Fibroblast of skin of right quadriceps (primary cell): ENCODE results near the gene TBX15.
"Not testable (repeated sequence)": the region's sequence is repeated elsewhere in the genome, so short reads cannot be mapped to it uniquely, and the experiment has no call there.

Experiments used
- DNase-seq: peaks from one replicate; pipeline ENCODE4 v3.0.0-alpha.2; 2013

The TBX15 gene

DNA sequence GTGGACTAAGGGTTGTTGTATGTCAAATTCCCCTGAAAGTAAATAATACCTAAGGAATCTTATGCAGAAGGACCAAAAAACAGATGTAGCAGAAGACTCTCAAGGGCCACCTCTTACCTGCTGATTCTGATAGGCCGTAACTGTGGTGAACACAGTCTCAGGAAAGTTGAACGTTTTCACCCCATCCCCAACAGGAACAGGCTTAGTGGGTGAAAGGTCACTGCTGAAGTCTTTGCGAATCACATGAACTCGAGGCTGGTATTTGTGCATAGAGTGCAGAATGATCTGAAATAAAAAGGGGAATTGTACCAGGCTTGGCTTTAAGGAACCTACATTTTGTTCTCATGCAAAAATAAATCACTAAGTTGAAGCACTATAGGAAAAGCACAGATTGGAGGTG, 64.8 kb downstream of the TBX15 start:
- no peak for DNase-seq

DNA sequence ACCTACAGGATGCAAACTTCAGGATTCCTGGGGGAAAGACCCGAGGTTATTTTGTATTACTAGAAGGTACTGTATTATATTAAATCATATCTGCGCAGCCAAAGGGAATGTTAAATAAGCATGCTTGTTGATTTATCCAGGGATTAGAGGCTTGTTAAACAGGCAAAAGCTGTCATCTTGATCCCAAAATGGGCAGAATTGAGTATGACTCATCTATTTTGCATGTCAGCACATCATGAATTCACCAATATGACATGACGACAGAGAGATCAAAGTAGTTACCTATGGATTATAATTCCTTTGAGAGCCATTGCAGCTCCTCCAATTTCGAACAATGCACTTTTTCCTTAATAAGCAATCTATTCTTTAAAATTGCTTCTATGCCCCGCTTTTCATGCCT, 66.1 kb downstream of the TBX15 start:
- peak; percentile 40 for DNase-seq

DNA sequence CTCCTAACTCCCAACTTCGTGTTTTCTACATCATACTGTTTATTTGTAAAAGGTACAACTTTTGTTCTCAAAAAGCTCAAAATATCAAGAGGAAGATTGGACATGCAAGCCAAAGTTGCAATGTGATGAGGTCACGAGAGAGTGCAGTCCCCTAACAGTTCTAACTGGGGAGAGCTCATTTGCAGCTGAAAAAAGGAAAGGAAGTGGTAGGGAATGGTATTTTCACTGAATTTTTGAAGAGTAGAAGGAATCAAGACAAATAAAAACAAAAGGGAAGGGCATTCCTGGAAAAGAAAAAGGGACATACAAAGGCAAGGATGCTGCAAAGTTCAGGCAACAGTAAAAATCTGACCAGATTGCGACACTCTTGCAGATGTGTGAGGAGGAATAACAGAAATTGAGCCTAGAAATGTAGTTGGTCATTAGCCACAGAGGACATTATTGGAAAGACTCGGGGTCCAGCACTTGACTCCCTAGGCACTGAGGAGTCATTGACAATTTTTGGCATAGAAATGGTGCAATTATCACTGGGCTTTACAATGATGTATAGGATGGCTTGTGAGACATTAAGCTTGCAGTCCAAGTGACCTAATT, 67.9 kb downstream of the TBX15 start:
- no peak for DNase-seq

DNA sequence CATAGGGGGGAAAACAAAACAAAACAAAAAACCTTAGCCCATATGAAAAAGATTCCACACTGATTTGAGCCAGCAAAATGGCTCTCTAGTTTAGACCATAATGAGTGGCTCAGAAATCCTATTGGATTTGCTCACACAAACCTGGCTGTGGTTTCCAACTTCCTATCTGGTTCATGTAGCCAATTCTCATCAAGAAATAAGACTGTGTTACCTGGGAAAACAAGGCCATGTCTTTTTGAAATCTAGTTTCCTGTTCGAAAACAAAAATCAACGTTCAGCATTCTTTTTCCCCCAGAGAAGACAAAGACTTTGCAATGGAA, 69.2 kb downstream of the TBX15 start:
- DNase-seq = no peak

DNA sequence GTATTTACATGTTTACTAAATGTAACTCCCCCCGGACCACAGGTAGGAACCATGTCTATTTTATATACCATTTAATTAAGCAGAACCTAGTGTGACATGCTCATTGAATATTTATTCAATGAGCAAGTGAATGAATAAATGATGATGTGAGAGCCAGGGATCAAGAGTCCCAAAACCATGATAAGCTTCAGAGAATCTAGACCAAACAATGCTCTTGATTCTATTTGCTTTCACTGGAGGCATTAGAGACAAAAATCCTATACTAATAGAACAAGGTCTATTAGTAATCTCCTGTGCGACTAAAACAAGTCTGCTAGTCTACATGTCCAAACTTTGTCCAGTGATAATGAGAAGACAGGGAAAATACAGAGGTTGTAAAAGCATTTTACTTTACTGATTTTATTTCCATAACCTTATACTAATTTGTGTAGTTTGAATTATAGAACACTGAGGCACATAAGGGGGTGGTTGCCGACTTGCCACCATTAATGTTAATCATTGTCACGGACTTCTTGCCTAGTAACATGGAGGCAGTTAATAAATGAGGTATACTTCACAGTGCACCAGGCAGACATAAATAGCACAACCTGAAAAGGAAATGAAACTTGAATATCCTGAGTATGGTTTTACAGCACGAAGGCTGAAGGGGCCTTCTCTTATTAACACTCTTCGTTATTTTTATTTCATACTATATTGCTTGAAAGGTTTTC, 69.8 kb downstream of the TBX15 start:
- no peak for DNase-seq

DNA sequence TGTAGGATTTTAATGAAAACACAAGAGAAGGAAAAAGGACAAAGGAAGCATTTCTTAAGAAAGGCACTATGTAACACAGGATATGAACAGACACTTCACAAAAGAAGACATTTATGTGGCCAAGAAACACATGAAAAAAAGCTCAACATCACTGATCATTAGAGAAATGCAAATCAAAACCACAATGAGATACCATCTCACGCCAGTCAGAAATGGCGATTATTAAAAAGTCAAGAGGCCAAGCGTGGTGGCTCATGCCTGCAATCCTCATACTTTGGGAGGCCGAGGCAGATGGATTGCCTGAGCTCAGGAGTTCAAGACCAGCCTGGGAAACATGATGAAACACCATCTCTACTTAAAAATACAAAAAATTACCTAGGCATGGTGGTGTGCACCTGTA, 71.8 kb downstream of the TBX15 start:
- DNase-seq = not testable (repeated sequence)

DNA sequence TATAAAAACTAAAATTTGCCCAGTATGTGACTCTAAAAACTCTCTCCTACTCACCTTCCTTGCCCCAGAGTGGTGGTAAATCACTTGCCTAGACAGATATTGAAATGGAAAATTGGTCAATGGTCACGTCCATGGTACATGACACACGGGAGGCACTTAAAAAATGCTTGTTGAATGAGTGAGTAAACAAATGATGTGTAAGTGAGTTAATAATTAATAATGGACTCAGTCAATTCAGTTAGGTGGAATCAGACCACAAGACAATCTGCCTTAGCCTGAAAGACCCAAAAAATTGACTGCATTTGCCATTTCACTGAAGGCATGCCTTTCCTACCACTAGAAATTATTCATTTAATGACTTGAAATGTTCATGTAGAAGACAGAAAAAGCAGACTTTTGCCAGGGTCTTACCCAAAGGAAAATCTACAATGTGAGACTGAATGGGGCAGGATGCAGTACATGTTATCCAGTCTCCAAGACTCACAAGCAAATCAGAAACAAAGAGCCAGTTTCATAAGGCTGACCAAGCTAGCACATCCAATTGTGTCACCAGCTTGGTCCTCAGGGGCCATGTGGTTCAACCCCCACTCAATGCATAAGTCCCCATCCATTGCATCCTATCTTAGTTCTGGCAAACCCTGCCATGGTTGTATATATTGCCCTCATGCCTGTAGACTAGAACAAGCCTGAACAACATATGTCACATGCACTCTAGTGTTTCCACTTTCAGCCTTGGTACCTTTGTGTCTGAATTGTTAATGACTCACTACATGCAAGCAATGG, 73.6 kb downstream of the TBX15 start:
- no peak for DNase-seq

DNA sequence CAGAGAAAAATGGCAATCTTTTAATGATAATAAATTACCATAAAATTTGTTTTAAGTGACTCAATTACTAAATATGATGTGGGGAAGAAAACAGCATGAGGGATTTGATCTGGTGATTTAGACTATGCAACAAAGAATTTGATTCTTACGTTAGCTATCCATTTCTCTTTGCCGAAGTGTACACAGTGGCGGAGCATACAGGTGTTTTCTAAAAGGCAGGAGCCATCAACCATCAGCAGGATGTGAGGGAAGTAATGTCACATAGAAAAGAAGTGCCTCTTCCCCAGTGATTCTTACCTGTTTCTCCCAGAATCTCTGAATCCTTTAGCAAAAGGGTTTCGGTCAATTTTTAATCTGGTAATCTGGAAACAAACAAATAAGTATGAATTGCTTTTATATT, 74.3 kb downstream of the TBX15 start:
- no peak for DNase-seq

DNA sequence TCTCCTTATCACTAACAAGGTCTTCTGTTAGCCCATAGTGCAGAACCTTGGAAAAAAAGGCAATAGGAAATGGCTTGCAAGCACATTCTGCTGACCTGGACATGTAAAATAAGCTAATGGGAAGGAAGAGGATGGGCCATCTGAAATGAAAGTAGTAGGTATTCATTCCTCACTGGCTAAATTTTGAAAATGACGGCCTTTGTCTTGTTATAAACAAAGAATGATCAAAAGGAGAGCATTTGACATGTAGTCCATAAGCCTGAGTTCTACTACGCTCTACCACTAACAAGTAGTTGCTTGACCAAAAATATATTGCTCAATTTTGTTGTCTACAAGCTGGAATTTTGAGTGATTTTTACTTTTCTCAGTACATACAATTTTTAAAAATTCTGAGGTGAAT, 75.6 kb downstream of the TBX15 start:
- DNase-seq = no peak

DNA sequence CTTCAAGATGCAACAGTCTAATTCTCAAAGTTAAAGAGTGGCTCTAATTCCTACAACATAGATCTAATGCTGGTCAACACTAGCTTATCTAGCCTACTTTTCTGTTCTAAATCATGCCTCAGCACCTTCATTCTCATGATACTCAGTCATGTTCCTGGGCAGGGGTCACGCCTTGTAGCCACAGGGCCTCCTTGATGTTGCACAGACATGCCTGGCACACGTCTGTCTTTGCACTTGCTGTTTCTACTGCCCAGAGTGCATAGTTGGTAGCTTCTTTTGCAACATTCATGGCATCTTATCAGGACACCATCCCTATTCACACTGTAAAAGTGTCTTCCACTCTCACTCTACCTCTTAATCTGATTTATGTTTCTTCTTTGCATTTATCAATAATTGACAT, 76.6 kb downstream of the TBX15 start:
- no peak for DNase-seq

DNA sequence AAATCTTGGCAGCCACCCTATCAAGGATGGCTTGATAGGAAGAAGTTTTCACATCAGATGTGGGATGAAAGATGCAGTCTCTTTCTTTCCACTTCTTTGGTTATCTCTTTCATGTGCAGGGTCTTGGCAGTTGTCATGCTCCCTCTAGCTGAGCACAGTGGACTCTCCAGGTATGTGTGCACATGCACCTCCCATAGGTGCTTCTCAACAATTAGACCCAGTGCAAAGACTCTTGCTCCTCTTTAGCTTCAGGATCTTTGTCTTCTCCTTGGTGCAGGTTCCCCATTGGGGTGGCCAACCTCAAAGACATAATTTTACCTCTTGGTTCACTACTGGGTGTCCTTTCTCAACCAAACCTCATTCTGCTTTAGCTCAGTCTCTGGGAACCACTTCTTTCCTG, 80.7 kb downstream of the TBX15 start:
- DNase-seq = no peak

DNA sequence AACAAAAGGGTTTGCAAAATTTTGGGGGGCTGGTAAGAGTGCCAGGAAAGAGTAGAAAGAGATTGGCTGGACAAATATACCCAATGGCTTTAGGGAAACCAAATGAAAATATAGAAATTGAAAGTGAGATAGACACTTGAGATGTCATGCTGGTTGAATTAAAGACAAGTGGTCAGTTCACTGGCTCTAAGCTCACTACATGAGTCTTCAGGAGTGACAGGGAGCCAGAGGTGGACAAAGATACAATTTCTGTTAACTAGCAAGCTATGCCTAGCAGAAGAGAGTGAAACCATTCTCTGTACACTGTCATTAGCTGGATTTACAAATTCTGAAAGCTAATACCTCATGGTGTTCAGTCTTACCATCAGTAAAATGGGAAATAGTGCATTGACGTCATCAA, 82.5 kb downstream of the TBX15 start:
- DNase-seq = no peak

DNA sequence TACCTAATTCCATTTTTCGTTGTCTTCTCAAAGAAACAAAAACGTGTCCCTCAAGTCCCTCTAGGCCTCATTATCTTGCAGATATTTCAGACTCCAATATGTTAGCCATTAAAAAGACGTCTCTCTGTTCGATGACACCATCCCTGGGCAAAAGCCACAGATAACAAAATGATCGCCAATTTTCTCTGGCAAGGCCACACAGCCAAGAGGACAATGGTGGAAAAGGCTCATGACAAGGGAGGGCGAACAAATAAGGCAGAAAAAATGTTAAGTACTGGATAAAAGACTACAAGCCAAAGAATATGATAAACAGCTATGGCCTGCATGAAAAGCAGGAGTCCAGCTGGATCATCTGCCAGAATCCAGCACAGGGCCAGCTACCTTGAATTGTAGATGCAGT, 82.9 kb downstream of the TBX15 start:
- DNase-seq = no peak

DNA sequence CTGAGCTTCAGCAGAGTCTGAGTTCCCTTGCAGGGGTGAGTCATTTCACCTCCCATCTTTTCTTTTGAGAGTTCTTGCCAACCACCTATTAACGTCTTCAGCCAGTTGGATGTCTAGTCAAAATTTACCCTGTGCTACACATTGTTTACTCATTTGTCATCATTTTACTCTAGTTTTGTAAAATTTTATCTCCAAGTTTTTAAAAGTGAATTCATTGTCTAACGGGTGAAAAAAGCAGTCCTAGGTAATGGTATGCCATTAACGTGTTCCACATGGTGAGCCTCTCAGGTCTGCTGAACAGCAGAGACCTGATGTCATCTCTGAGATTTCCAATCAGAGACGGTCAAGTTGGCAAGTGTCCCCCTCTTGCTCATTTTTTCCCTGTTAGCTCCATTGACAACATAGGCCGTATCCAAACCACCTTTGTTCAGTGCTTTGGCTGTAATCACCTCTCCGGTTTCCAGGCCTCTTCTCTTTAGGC, 85.4 kb downstream of the TBX15 start:
- DNase-seq = peak; percentile 78

DNA sequence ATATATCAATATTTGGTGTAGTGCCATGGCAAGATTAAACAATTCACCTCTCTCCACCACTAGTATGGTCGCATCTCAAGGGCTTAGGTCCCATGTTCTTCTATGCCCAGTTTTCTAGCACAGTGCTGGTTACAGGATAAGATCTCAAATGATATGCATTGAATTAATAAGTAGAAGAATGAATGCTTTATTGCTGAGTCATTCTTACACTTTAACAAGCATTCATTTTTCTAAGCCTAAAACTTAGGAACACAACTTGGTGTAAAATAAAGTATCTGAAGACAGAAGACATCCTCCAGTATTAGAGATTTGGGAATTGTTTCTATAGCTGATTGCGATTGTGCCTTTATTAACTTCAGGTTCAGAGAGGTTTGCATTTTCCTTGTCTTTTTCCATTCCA, 85.8 kb downstream of the TBX15 start:
- DNase-seq = no peak

DNA sequence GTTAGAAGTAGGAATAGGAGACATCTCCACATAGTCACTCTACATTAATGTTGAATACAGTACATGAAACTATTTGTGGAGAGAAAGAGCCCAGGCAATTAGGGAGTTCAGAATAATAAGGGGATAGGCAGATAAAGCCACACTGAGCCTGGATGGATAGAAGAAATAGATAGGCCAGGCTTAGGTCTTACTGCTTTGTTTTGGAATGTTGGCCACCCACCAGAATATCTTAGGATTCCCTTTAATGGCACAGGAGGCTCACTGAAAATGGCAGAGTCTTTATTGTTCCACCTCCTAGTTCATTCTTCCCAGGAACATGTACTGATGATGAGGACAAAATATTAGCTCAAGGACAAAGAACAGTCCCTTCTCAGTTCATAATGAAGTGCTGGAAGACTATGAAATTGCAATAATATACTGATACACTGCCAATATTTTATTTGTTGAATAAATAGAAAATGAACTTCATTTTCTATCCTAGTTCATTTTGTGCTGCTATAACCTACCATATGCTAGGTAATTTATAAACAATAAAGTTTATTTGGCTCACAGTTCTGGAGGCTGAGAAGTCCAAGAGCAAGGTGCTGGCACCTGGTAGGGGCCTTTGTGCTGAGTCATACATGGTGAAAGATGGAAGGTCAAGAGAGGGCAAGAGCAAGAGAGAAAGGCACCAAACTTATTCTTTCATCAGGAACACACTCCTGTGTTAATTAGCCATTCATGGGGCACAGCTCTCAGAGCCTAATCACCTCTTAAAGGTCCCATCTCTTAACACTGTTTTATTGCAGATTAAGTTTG, 87.3 kb downstream of the TBX15 start:
- DNase-seq = no peak

DNA sequence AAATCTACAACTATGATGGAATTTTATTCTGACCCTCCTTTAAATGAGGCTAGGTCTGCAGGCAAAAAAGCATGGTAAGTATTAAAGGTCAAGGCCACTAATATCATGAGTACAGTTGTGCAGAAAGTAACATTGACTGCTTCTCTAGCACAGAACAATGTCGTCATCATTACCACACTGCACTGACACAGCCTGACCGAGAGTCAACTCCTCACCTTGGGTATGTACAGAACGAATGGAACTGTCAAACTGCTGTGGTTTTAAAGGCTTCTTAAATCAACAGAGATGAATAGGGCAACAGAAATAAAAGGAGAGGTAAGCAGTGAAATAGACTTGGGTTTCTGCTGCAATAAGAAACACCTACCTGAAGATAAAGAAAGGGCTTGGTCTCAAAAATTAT, 88.8 kb downstream of the TBX15 start:
- no peak for DNase-seq

DNA sequence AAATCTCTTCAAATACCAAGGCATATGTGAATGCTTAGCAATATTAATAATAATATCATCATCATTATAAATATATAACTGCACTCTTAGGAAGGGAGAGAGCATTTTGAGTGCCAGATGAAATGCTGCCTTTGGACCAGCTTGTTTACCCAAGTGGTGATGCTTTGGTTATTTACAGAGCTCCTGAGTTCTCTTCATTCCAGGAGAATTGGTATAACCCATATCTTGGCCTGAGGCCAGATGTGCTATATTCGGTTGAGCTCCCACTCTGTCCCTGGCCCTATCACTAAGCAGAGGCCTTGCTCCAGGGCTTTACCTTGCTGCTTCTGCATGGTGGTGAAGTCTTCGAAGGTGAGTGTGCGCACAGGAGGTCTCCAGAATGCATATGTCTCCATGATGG, 89.4 kb downstream of the TBX15 start:
- no peak for DNase-seq

DNA sequence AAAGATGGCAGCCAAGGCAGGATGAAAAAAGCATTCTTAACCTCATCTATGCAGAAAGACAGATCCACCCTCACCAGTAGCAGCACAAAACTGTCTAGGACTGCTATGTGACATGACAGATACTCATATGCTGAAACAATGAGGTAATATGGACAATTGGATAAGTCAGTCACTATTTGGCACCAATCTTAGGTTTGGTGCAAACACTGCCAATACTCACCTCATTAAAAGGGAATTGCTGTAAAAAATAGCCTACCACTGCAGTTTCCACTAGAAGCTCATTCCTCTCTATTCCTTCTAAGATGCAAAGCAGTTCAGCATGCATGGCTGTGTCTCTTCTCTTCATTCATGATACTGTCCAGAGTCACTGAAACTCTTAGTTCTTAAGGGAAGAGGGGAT, 91.7 kb downstream of the TBX15 start:
- no peak for DNase-seq

DNA sequence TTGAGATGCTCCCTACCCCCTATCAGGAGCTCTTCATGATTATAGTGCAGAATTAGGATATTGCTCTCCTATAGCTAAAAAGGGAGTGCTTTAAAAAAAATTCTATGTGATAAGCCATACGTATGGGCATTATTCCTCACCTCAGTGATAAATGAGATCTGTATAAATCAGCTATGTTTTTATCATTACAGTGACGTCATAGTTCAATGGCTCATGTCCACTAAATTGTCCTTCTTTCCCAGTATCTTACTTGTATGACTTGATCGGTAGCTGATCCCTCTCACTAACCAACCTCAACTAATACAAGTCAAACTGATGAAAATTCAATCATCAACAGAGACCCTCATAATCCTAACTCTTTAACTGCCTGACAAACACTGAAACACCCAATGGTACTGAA, 93.3 kb downstream of the TBX15 start:
- DNase-seq = no peak

DNA sequence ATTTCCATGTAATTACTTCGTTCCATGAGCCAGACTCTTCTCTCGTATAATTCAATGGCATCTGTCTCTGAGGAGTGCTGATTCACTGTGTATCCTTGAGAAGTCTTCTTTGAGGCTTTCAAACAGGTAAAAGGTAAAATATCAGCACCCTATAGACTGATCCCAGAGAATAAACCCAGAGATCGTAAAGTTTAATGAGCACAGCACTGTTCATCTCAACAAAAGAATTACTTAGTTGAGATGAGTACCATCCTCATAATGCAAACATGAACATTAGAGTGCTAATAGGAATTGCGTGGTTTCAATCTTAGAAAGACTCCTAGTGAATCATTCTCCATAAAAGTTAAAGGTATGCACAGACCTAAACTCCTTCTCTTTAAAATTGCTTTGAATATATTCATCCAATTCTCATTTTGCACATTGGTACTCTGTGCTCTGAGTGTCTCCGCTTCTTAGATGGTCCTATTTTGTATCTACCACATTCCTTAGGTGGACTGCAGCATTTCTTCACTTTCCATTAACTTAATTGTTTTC, 97.2 kb downstream of the TBX15 start:
- peak; percentile 41 for DNase-seq

DNA sequence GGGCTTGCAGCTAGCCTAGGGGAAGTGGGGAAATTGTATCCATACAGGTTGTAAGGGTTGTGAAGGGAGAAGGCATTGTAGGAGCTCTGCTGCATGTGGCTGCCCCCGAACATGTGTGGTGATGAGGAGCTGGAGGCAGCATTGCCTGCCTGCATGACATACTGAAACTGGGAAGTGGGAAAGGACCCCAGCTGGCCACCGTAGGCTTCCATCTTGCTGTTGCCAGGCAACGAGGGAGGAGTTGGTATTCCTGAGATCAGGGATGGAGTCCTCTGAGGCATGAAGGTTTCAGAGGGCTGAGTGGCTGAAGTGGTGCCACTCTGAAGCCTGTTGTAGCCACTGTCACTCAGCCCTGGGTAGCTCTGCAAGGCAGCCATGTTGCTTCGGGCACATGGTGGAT, 103.2 kb downstream of the TBX15 start:
- DNase-seq = no peak

DNA sequence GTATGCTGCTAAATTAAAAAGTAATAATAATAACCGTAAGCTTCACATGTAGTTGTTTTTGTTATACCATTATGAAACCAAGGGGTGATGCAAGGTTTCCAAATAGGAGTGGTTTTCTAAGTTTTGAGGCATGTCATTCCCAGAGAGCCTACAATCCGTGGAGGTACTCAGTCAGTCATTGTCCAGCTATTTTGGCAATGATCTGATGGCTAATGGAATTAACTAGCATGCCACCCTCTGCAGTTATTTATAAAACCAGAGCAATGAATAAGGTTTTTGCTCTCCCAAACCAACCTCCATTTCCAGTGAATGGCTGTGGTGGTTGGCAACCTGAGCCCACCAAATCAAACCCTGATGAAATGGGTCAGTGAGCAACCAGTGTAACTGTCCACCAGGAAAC, 106.4 kb downstream of the TBX15 start:
- no peak for DNase-seq
